ENCODE measurements around the gene RCE1. TPM values are rescaled to one million over a fixed set of nuclear protein-coding genes. Genes with fewer than 3 reads are reported as not detected.

RCE1 gene
- total RNA-seq, 4 donors from 2014 or later: 8.8 to 13.4 (median 11.7) TPM

- TF ChIP-seq CTCF (IDR thresholded peaks at IDR 0.05; ENCODE audit: low read depth): no peak
These were observed 2.6 kb downstream of the RCE1 start for GRCh38 chr11:66845876-66846212.

GRCh38 chr11:66846671-66847091 is 3.4 kb downstream of the RCE1 start:
- no peak for TF ChIP-seq CTCF (IDR thresholded peaks at IDR 0.05; ENCODE audit: low read depth)

DNA sequence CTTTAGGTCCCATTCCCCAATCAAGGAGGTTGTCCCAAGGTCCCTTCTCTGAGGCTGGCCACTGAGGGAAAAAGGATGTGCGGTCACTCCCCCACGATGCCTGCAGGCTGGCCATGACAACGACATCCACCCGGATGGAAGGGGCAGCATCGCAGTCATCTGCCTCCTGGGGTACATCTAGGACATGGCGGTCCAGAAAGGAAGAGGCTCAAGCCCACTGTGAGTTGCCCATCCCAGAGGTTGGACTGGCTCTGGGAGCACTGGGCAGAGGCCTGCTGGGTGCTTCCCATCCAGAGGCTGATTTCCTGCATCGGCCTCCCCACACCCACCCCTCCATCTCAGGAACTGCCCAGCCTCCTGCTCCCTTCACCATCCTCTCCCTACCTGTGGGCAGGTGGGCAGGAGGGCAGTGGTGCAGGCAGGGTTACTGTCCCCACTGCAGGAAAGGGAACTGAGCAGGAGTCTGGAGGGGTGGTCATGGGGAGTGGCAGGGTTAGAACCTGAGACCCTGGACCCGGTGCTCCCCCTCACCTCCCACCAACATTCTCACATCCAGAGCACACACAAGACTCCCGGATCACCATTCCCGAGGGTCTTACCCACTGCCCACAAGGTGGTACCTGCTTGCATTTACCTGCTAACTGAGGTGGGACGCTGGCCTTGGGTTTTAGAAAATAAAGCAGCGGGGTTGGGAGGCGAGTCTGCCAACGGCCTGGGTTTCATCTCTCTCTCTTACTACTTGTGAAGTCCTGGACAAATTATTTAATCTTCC is 4.4 kb downstream of the RCE1 start:
- no peak for TF ChIP-seq CTCF (IDR thresholded peaks at IDR 0.05; ENCODE audit: low read depth)

- TF ChIP-seq CTCF (IDR thresholded peaks at IDR 0.05; ENCODE audit: low read depth): no peak
These were observed 5.6 kb downstream of the RCE1 start for GRCh38 chr11:66848671-66849500.

GRCh38 chr11:66849501-66850234 is 6.4 kb downstream of the RCE1 start:
- no peak for TF ChIP-seq CTCF (IDR thresholded peaks at IDR 0.05; ENCODE audit: low read depth)

DNA sequence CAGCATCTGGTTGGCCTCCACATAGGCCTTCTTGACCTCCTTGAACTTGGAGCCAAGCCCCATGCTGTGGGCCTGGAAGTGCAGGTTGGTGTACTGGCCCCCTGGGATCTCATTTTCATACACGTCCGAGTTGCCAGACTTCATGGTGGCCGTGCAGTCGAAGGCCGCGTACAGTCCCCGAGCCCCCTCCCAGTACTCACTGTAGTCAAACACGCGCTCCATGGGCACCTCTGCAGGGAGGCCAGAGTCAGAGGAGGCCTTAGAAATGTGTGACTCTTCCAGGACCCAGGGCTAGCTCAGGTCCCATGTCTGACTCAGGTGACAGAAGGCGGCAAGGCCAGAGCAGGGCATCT is 7.0 kb downstream of the RCE1 start:
- no peak for TF ChIP-seq CTCF (IDR thresholded peaks at IDR 0.05; ENCODE audit: low read depth)

All from subcutaneous adipose tissue (tissue), 4 donors.